Pancreas (tissue), 10 donors: ENCODE data around the gene B4GALNT4. TPM values are rescaled to one million over a fixed set of nuclear protein-coding genes. Genes with fewer than 3 reads are reported as not detected.
"Not testable (repeated sequence)": the region's sequence is repeated elsewhere in the genome, so short reads cannot be mapped to it uniquely, and the experiment has no call there.

Source experiments
- ATAC-seq, 4 donors: fragments of 200-7000 bp; cut with Tn5 transposase; one replicate each; pipeline versions ENCODE4 v1.8.0 to v1.9.1; 2020; ENCODE audit warnings: mild to moderate bottlenecking in 4 of 4, moderate library complexity in 4 of 4
- DNase-seq, 6 donors: peaks; one replicate each; pipeline ENCODE4 v3.0.0-alpha.2; 2020
- FAIRE-seq: peaks from 2 replicates; lab custom pipeline; 2012; peaks lifted over from hg19 to GRCh38; lab: Jason Lieb, UNC
- H3K27ac ChIP-seq, 4 donors: fragments of 200-600 bp; sonication (generic); 1 replicate in 3 of 4; 2 replicates in 1 of 4; pipeline versions ENCODE4 v1.5.0 to v1.8.0; 2020
- H3K27me3 ChIP-seq, 4 donors: fragments of 200-600 bp; one replicate each; pipeline ENCODE4 v1.8.0; 2021
- H3K36me3 ChIP-seq, 3 donors: fragments of 200-600 bp; sonication (generic) in 1 of 3; one replicate each; pipeline versions ENCODE4 v1.5.0 to v1.8.0; 2020 to 2021
- H3K4me1 ChIP-seq, 3 donors: fragments of 200-600 bp; one replicate each; pipeline ENCODE4 v1.8.0; 2021
- H3K4me3 ChIP-seq, 4 donors: fragments of 200-600 bp; sonication (generic) in 2 of 4; one replicate each; pipeline versions ENCODE4 v1.5.0 to v1.8.0; 2020 to 2021
- H3K9me3 ChIP-seq, 4 donors: fragments of 200-600 bp; one replicate each; pipeline ENCODE4 v1.8.0; 2021
- WGBS, 2 donors: extraction: QIAGEN DNeasy Blood & Tissue Kit; methylation state at CpG; one replicate each; pipeline ENCODE4 v1.1.7; 2013; 5-methylcytosine and 5-hydroxymethylcytosine counted together
- intact Hi-C, 3 donors: fragments of 100-400 bp; cut with DNase I; formaldehyde crosslinking; loops; one replicate each; pipeline versions ENCODE4 v1.11.1 to v1.14.2; 2022
- polyA plus RNA-seq, 2 donors: library from polyadenylated mRNA; stranded (reverse); fragments of 200-250 nt; gene quantifications; one replicate each; pipeline ENCODE4 v1.2.3, GENCODE V29; 2013
- total RNA-seq, 6 donors: library from RNA; stranded (reverse); fragmentation: NEBNext Ultra II Directional in 4 of 6; extraction: Animal tissue kit (Norgen Biotek cat#: 25700) in 4 of 6; gene quantifications; one replicate each; pipeline versions ENCODE4 v1.2.1 to v1.2.4, GENCODE V29; 2021 to 2023
- TF ChIP-seq, protein P1 (sequence below), 4 donors: fragments of 200-600 bp; sonication (generic) in 3 of 4; IDR thresholded peaks; one replicate each; pipeline versions ENCODE4 v1.5.0 to v1.8.0; 2021; ENCODE audit warnings: antibody characterized with exemption in 4 of 4
- donor health status: healthy with polysubstance abuse.
- donor health status: DM: no; HTN: no; CAD: no; lungs with moderate emphysema.
- donor health status: DM: no; HTN: no; CAD: no.
- donor health status: control.
- donor health status: control.
- donor health status: Bipolar disorder and iron deficiency.
- donor health status: DM: yes; HTN: yes; CAD: no.
- donor health status: DM: no; HTN: no; CAD: no.
- donor health status: DM: no; HTN: no; CAD: no.
- donor health status: DM: yes; HTN: yes; CAD: no.

B4GALNT4 gene
- total and polyA plus RNA-seq, 8 donors: 0.95 to 25.9 (median 2.0) TPM

DNA sequence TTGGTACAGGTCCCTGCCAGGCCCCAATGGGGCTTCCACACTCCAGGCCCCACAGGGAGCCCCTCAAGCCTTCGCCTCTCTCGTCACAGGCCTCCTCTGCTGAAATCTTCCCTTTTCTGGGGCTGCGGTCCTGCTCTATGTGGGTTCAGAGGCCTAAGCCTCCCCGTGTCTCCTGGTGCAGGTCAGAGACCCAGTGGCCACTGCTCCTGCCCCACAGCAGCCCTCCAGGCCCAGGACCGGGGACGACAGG lies 42.8 kb upstream of the B4GALNT4 start:
- DNase-seq (no peak), ATAC-seq (peak in 2 of 4 donors; percentile 8 to 17), FAIRE-seq (no peak)
- Histone ChIP-seq H3K27me3 (no peaks in the 10 kb centered on the region), H3K36me3 (no peaks in the 10 kb centered on the region), H3K27ac (peak overlapping the region; percentile 13 to 80 (median 70)), H3K4me1 (peaks cover 0 to 15% (median 7%) of the 10 kb centered on the region in 3 donors), H3K4me3 (no peak overlapping the region), H3K9me3 (no peaks in the 10 kb centered on the region)
- intact Hi-C loops: no loop called here
- WGBS, 2 donors: 72 to 79% methylated on average over 6 of the region's 6 CpGs
- TF ChIP-seq, protein P1, sequence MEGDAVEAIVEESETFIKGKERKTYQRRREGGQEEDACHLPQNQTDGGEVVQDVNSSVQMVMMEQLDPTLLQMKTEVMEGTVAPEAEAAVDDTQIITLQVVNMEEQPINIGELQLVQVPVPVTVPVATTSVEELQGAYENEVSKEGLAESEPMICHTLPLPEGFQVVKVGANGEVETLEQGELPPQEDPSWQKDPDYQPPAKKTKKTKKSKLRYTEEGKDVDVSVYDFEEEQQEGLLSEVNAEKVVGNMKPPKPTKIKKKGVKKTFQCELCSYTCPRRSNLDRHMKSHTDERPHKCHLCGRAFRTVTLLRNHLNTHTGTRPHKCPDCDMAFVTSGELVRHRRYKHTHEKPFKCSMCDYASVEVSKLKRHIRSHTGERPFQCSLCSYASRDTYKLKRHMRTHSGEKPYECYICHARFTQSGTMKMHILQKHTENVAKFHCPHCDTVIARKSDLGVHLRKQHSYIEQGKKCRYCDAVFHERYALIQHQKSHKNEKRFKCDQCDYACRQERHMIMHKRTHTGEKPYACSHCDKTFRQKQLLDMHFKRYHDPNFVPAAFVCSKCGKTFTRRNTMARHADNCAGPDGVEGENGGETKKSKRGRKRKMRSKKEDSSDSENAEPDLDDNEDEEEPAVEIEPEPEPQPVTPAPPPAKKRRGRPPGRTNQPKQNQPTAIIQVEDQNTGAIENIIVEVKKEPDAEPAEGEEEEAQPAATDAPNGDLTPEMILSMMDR (IDR thresholded peaks at IDR 0.05): no peak

DNA sequence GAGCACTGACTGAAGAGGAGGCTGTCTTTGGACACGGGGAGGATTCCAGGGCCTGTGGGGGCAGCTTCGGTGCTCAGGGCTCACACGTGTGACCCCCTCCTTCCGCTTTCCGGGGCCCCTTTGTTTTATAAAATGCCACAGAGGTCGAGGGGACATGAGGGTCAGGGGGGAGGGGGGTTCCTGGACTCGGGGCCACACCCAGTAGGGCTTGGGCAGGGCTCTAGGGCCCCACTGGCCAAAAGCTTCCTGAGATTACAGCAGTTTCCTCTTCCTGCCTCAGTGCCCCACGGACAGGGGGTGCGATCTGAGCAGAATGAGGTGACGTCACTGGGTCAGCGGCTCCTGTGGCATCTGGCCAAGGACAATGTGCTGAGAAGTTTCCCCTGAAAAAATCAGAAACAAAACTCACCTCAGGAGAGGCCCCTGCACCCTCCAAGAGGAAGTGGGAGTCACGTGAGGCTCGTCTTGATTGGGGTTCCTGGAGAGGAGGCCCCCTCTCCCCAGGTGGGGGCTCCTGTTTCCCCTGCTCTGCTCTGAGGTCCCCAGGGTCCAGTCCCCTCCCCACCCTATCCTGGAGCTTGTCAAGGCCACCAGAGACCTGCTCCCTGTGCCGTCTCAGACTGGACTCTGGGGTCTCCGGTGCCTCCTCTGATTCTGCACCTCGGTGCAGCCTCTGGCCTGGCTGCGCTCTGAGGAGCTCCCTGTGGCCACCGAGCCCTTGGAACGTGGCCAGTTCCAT lies 42.3 kb upstream of the B4GALNT4 start:
- ATAC-seq (peak; percentile 54 to 80 (median 72)), FAIRE-seq (no peak), DNase-seq (peak in 5 of 6 donors; percentile 58 to 81 (median 70))
- TF ChIP-seq, protein P1 (IDR thresholded peaks at IDR 0.05): no peak
- Histone ChIP-seq H3K36me3 (no peaks in the 10 kb centered on the region), H3K4me3 (no peak overlapping the region), H3K9me3 (no peaks in the 10 kb centered on the region), H3K27me3 (no peaks in the 10 kb centered on the region), H3K4me1 (peaks cover 0 to 15% (median 7%) of the 10 kb centered on the region in 3 donors), H3K27ac (peak overlapping the region; percentile 31 to 80 (median 70))
- 29 to 31% methylated on average over 19 of the region's 19 CpGs for WGBS, 2 donors
- intact Hi-C loops: no loop called here

DNA sequence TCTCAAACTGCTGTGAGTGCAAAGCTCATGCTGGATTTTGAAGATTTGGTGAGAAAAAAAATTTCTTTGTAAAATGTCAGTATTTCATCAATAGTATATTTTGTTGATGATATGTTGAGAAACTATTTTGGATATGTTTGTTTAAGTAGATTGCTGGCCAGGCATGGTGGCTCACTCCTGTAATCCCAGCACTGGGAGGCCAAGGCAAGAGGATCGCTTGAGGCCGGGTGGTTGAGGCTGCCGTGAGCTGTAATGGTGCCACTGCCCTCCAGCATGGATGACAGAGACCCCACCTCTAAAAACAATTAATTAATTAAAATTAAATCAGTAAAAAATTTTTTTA lies 41.7 kb upstream of the B4GALNT4 start:
- 95 to 96% methylated on average over 3 of the region's 3 CpGs for WGBS, 2 donors
- TF ChIP-seq, protein P1 (IDR thresholded peaks at IDR 0.05): no peak
- Histone ChIP-seq H3K4me1 (peaks cover 0 to 15% (median 7%) of the 10 kb centered on the region in 3 donors), H3K4me3 (no peak overlapping the region), H3K36me3 (no peaks in the 10 kb centered on the region), H3K9me3 (no peaks in the 10 kb centered on the region), H3K27ac (peak overlapping the region; percentile 31 to 80 (median 70)), H3K27me3 (no peaks in the 10 kb centered on the region)
- DNase-seq: no peak
- intact Hi-C loops: no loop called here
- ATAC-seq: peak in 1 of 4 donors; percentile 11
- no peak for FAIRE-seq

DNA sequence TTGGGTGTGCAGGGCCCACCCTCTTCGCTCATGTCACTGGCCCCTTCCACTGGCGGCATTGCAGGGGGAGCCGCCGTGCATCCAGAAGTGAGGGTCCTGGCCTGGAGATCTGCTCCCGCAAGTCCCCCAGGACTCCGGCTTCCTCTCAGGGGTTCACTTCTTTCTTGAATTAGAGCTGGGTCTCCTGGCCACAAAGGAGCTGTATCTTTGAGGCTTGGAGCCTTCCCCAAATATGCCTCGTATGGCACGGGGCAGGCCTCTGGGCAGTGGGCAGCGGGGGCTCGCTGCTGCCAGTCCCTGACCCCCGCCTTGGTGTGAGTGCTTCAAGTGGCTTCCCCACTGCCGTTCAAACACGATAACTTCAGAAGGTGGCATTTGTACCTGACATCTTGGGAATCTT lies 41.3 kb upstream of the B4GALNT4 start:
- Histone ChIP-seq H3K4me1 (peaks cover 0 to 15% (median 7%) of the 10 kb centered on the region in 3 donors), H3K27ac (no peak overlapping the region), H3K27me3 (no peaks in the 10 kb centered on the region), H3K36me3 (no peaks in the 10 kb centered on the region), H3K9me3 (no peaks in the 10 kb centered on the region), H3K4me3 (no peak overlapping the region)
- TF ChIP-seq, protein P1 (IDR thresholded peaks at IDR 0.05): no peak
- 90 to 97% methylated on average over 13 of the region's 13 CpGs for WGBS, 2 donors
- ATAC-seq (no peak), DNase-seq (no peak), FAIRE-seq (no peak)
- intact Hi-C loops: no loop called here

DNA sequence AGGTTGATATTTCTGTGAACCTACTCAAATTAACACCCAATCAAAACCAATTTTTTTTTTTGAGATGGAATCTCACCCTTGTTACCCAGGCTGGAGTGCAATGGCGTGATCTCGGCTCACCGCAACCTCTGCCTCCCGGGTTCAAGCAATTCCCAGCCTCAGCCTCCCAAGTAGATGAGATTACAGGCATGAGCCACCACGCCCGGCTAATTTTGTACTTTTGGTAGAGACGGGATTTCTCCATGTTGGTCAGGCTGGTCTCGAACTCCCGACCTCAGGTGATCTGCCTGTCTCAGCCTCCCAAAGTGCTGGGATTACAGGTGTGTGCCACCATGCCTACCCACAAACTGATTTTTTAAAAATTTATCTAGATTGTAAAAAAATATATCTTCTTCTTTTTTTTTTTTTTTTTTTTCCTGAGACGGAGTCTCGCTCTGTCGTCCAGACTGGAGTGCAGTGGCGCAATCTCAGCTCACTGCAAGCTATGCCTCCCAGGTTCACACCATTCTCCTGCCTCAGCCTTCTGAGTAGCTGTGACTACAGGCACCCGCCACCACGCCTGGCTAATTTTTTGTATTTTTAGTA lies 40.7 kb upstream of the B4GALNT4 start:
- ATAC-seq, FAIRE-seq, H3K27me3 ChIP-seq, H3K27ac ChIP-seq, H3K36me3 ChIP-seq, DNase-seq, H3K9me3 ChIP-seq, H3K4me3 ChIP-seq, intact Hi-C loops: not testable (repeated sequence)
- WGBS, 2 donors: 92% methylated on average over 15 of the region's 15 CpGs
- H3K4me1 ChIP-seq: peaks cover 0 to 15% (median 7%) of the 10 kb centered on the region in 3 donors
